ENCODE data around the gene IL25.
"Not testable (repeated sequence)": the region's sequence is repeated elsewhere in the genome, so short reads cannot be mapped to it uniquely, and the experiment has no call there.

IL25 gene

DNA sequence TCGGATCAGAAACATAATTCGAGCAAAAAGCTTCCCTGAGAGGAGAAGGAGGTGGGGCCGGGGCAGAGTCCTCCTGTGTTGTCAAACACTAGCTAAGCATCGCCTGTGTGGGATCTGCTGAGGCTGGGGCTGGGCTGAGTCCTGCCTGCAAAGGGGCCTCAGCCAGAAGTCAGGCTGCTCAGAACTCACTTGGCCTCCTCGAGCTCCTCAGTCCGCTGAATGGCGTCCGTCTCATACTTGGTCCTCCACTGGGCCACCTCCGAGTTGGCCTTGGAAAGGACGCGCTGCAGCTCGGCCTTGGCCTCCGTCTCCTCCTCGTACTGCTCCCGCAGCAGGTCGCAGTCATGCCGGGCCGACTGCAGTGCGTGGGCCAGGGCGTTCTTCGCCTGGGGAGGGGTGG, 45.4 kb downstream of the IL25 start:
- 92 to 95% methylated on average over 21 of the region's 21 CpGs for WGBS, 2 experiments
- H3K27me3 ChIP-seq (ENCODE audit: control insufficient read depth, insufficient read depth, low read length, poor library complexity, severe bottlenecking): no peaks in the 10 kb centered on the region
- no peaks in the 10 kb centered on the region for H3K4me1 ChIP-seq (ENCODE audit: control insufficient read depth, insufficient read depth, low read length)
- no peak overlapping the region for H3K4me3 ChIP-seq (ENCODE audit: insufficient read depth, low read depth, low read length)
- no peaks in the 10 kb centered on the region for H3K36me3 ChIP-seq (ENCODE audit: control insufficient read depth, insufficient read depth, low read length)
- H3K27ac ChIP-seq (ENCODE audit: insufficient read depth, low read depth, low read length, poor library complexity, severe bottlenecking): no peak overlapping the region
- H3K9me3 ChIP-seq (ENCODE audit: control insufficient read depth, low read length): no peaks in the 10 kb centered on the region

DNA sequence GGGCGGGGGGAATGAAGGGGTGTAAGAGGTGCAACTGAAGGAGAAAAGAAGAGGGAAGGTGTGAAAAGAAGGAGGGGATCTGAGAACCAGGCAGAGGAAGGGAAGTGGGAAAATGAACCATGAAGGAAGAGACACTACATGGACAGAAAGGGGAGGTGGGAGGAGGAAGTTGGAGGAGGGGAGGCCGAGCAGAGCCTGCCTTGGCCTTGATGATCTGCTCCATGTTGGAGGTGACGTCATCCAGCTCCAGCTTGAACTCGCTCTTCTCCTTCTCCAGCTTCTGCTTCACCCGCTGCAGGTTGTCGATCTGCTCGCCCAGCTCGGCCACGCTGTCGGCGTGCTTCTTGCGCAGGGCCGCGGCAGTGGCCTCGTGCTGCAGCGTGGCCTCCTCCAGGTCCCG, 47.0 kb downstream of the IL25 start:
- WGBS, 2 experiments: 85 to 90% methylated on average over 2 of the region's 17 CpGs
- H3K36me3 ChIP-seq (ENCODE audit: control insufficient read depth, insufficient read depth, low read length); H3K4me3 ChIP-seq (ENCODE audit: insufficient read depth, low read depth, low read length); H3K27me3 ChIP-seq (ENCODE audit: control insufficient read depth, insufficient read depth, low read length, poor library complexity, severe bottlenecking); H3K27ac ChIP-seq (ENCODE audit: insufficient read depth, low read depth, low read length, poor library complexity, severe bottlenecking); H3K9me3 ChIP-seq (ENCODE audit: control insufficient read depth, low read length); H3K4me1 ChIP-seq (ENCODE audit: control insufficient read depth, insufficient read depth, low read length): not testable (repeated sequence)

DNA sequence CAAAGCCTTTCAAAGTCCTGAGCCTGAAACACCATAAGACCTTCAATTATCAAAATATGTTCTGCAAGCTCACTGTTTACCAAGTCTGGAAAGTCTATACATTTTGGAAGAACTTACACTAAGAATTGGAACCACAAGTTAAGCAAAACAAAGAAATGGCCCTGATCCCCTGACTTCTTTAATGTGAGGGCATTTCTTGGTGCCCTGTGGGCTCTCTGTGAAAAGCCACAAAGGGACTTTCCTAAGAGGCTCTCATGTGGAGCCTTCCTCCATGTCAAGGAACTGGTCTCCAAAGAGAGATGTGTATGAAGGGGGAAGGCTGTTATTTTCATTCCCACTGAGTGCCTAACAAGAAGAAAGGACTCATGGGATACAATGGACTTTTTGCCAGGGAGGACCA, 49.0 kb downstream of the IL25 start:
- Histone ChIP-seq H3K9me3 (ENCODE audit: control insufficient read depth, low read length) (no peaks in the 10 kb centered on the region), H3K36me3 (ENCODE audit: control insufficient read depth, insufficient read depth, low read length) (no peaks in the 10 kb centered on the region), H3K4me1 (ENCODE audit: control insufficient read depth, insufficient read depth, low read length) (no peaks in the 10 kb centered on the region), H3K27ac (ENCODE audit: insufficient read depth, low read depth, low read length, poor library complexity, severe bottlenecking) (no peak overlapping the region), H3K27me3 (ENCODE audit: control insufficient read depth, insufficient read depth, low read length, poor library complexity, severe bottlenecking) (no peaks in the 10 kb centered on the region), H3K4me3 (ENCODE audit: insufficient read depth, low read depth, low read length) (no peak overlapping the region)

DNA sequence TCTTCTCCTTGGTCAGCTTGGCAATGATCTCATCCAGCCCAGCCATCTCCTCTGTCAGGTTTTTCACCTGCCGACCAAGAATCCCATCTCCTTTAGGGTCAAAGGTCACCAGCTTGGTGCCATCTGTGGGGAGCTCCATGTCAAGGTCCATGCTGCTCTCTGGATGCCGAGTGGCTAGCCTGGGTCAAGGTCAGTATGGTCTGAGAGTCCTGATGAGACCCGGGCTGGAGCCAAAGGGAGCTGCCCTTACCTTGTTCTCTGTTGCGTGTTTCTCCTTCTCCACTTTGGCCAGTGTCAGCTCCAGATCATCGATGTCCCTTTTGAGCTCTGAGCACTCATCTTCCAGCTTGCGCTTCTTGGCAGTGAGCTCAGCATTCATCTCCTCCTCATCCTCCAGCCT, 51.0 kb downstream of the IL25 start:
- H3K27ac ChIP-seq (ENCODE audit: insufficient read depth, low read depth, low read length, poor library complexity, severe bottlenecking): no peak overlapping the region
- no peak overlapping the region for H3K4me3 ChIP-seq (ENCODE audit: insufficient read depth, low read depth, low read length)
- H3K4me1 ChIP-seq (ENCODE audit: control insufficient read depth, insufficient read depth, low read length): no peaks in the 10 kb centered on the region
- H3K9me3 ChIP-seq (ENCODE audit: control insufficient read depth, low read length): no peaks in the 10 kb centered on the region
- 90 to 91% methylated on average over 6 of the region's 6 CpGs for WGBS, 2 experiments
- H3K27me3 ChIP-seq (ENCODE audit: control insufficient read depth, insufficient read depth, low read length, poor library complexity, severe bottlenecking): no peaks in the 10 kb centered on the region
- no peaks in the 10 kb centered on the region for H3K36me3 ChIP-seq (ENCODE audit: control insufficient read depth, insufficient read depth, low read length)

DNA sequence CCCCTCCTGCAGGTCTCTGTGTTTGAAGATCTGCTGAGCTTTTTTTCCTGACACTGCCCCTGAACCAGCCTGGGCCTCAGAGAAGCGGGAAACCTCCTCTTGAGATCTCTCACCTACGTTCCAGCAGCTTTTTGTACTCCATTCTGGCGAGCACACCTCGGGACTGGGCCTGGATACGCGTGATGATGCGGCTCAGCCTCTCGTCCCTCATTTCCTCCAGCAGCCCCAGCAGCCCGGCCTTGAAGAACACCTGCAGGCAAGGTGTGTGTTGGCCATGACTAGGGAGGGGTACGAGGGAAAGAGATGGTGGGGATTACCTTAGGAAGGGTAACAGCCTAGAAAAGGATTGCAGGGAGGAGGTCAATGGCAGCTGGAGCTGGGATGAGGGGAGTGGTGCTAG, 52.6 kb downstream of the IL25 start:
- Histone ChIP-seq H3K4me3 (ENCODE audit: insufficient read depth, low read depth, low read length) (no peak overlapping the region), H3K4me1 (ENCODE audit: control insufficient read depth, insufficient read depth, low read length) (no peaks in the 10 kb centered on the region), H3K9me3 (ENCODE audit: control insufficient read depth, low read length) (no peaks in the 10 kb centered on the region), H3K27ac (ENCODE audit: insufficient read depth, low read depth, low read length, poor library complexity, severe bottlenecking) (no peak overlapping the region), H3K36me3 (ENCODE audit: control insufficient read depth, insufficient read depth, low read length) (no peaks in the 10 kb centered on the region), H3K27me3 (ENCODE audit: control insufficient read depth, insufficient read depth, low read length, poor library complexity, severe bottlenecking) (no peaks in the 10 kb centered on the region)
- 87 to 91% methylated on average over 10 of the region's 10 CpGs for WGBS, 2 experiments

DNA sequence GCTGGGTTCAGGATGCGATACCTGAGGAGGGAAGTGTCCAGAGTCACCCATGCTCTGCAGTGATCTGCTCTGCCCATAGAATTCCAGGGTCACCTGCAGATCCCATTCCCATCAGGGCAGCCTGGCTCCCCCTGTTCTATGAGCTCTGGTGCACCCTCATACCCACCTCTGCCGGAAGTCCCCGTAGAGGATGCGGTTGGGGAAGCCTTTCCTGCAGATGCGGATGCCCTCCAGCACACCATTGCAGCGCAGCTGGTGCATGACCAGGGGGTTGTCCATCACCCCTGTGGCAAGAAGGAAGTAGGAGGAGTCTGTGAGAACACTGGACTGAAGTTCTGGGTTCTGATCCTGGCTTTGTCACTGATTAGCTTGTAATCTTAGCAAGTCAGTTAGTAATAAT, 53.2 kb downstream of the IL25 start:
- not testable (repeated sequence) for H3K27me3 ChIP-seq (ENCODE audit: control insufficient read depth, insufficient read depth, low read length, poor library complexity, severe bottlenecking); H3K36me3 ChIP-seq (ENCODE audit: control insufficient read depth, insufficient read depth, low read length); H3K4me1 ChIP-seq (ENCODE audit: control insufficient read depth, insufficient read depth, low read length); H3K4me3 ChIP-seq (ENCODE audit: insufficient read depth, low read depth, low read length); H3K27ac ChIP-seq (ENCODE audit: insufficient read depth, low read depth, low read length, poor library complexity, severe bottlenecking); H3K9me3 ChIP-seq (ENCODE audit: control insufficient read depth, low read length)
- 93 to 95% methylated on average over 6 of the region's 6 CpGs for WGBS, 2 experiments
